ENCODE measurements around the gene MMADHC. TPM values are rescaled to one million over a fixed set of nuclear protein-coding genes. Genes with fewer than 3 reads are reported as not detected.

MMADHC gene
- total and polyA plus RNA-seq, 2 donors from 2014 or later: 77.1 to 84.8 TPM

- H3K27ac ChIP-seq (ENCODE audit: low read depth in 2 of 2, low read length in 2 of 2): no peak overlapping the region
- H3K4me1 ChIP-seq (ENCODE audit: control insufficient read depth in 2 of 3, insufficient read depth in 2 of 3, low read depth in 1 of 3, low read length in 3 of 3): no peaks in the 10 kb centered on the region
- no peak for TF ChIP-seq CTCF (IDR thresholded peaks at IDR 0.05; ENCODE audit: borderline replicate concordance, extremely low read depth, insufficient read depth)
- FAIRE-seq (no peak), DNase-seq (no peak)
- no peak overlapping the region for H3K4me3 ChIP-seq (ENCODE audit: low read length in 3 of 3)
- no peak overlapping the region for H3K9ac ChIP-seq (ENCODE audit: low read length in 3 of 3)
- intact Hi-C loops (cut with DNase I): no loop called here
- no peaks in the 10 kb centered on the region for H3K36me3 ChIP-seq (ENCODE audit: control insufficient read depth in 2 of 3, insufficient read depth in 3 of 3, low read length in 3 of 3)
- no peaks in the 10 kb centered on the region for H3K27me3 ChIP-seq (ENCODE audit: control insufficient read depth, insufficient read depth, low read length)
- no peaks in the 10 kb centered on the region for H3K9me3 ChIP-seq (ENCODE audit: control insufficient read depth in 2 of 3, insufficient read depth in 1 of 3, low read length in 3 of 3)
These were observed 41.5 kb upstream of the MMADHC start for GRCh38 chr2:149629026-149629425.

- intact Hi-C loops (cut with DNase I): no loop called here
These were observed 39.7 kb upstream of the MMADHC start for GRCh38 chr2:149627111-149627801.

DNA sequence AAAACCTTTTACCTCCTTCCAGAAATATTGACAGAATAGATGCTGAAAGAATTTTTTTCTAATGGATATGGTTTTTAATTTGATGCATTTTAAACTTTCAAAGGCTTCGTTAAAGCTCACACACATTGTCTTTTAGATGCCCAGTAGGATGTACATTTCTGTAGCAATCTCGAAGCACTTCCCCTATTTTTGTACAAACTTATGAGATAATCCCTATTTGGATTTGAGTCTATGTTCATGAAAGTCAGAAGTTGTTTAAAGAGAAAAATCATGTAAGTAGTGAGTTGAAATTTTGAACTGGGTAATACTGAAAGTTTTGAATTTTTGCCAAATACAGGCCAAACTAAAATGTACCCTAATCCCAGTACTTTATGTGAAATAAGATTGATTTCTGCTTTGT is 38.1 kb upstream of the MMADHC start:
- Histone ChIP-seq H3K27me3 (ENCODE audit: control insufficient read depth, insufficient read depth, low read length) (no peaks in the 10 kb centered on the region), H3K4me3 (ENCODE audit: low read length in 3 of 3) (no peak overlapping the region), H3K4me1 (ENCODE audit: control insufficient read depth in 2 of 3, insufficient read depth in 2 of 3, low read depth in 1 of 3, low read length in 3 of 3) (no peaks in the 10 kb centered on the region), H3K9ac (ENCODE audit: low read length in 3 of 3) (no peak overlapping the region), H3K36me3 (ENCODE audit: control insufficient read depth in 2 of 3, insufficient read depth in 3 of 3, low read length in 3 of 3) (no peaks in the 10 kb centered on the region), H3K9me3 (ENCODE audit: control insufficient read depth in 2 of 3, insufficient read depth in 1 of 3, low read length in 3 of 3) (no peaks in the 10 kb centered on the region), H3K27ac (ENCODE audit: low read depth in 2 of 2, low read length in 2 of 2) (no peak overlapping the region)
- DNase-seq (no peak), FAIRE-seq (no peak)
- intact Hi-C loops (cut with DNase I): no loop called here
- no peak for TF ChIP-seq CTCF (IDR thresholded peaks at IDR 0.05; ENCODE audit: borderline replicate concordance, extremely low read depth, insufficient read depth)

More at GRCh38 chr2:149627111-149627801, 39.7 kb upstream of the MMADHC start:
- Histone ChIP-seq H3K27ac (ENCODE audit: low read depth in 2 of 2, low read length in 2 of 2) (no peak overlapping the region), H3K27me3 (ENCODE audit: control insufficient read depth, insufficient read depth, low read length) (no peaks in the 10 kb centered on the region), H3K9ac (ENCODE audit: low read length in 3 of 3) (no peak overlapping the region), H3K9me3 (ENCODE audit: control insufficient read depth in 2 of 3, insufficient read depth in 1 of 3, low read length in 3 of 3) (no peaks in the 10 kb centered on the region), H3K4me1 (ENCODE audit: control insufficient read depth in 2 of 3, insufficient read depth in 2 of 3, low read depth in 1 of 3, low read length in 3 of 3) (no peaks in the 10 kb centered on the region), H3K4me3 (ENCODE audit: low read length in 3 of 3) (no peak overlapping the region), H3K36me3 (ENCODE audit: control insufficient read depth in 2 of 3, insufficient read depth in 3 of 3, low read length in 3 of 3) (no peaks in the 10 kb centered on the region)
- DNase-seq (no peak), FAIRE-seq (no peak)
- TF ChIP-seq CTCF (IDR thresholded peaks at IDR 0.05; ENCODE audit: borderline replicate concordance, extremely low read depth, insufficient read depth): no peak

DNA sequence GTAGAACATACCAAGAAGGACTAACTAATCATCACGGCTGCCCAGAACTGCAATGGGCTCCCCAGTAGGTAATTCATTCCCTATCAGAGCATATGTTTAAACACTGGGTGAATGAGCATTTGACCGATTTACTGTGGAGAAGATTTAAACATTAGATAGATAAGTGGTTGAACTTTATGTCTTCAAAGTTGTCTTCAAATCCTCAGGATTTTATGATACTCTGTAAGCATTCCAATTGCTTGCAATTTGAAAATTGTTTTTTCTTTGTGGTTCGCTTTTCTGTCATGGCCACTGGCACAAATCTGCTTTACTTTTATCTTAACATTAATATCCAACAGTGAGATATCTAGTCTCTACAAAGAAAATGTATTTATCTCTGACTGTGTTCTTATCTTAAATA is 37.7 kb upstream of the MMADHC start:
- Histone ChIP-seq H3K9me3 (ENCODE audit: control insufficient read depth in 2 of 3, insufficient read depth in 1 of 3, low read length in 3 of 3) (no peaks in the 10 kb centered on the region), H3K9ac (ENCODE audit: low read length in 3 of 3) (no peak overlapping the region), H3K27ac (ENCODE audit: low read depth in 2 of 2, low read length in 2 of 2) (no peak overlapping the region), H3K4me3 (ENCODE audit: low read length in 3 of 3) (no peak overlapping the region), H3K27me3 (ENCODE audit: control insufficient read depth, insufficient read depth, low read length) (no peaks in the 10 kb centered on the region), H3K4me1 (ENCODE audit: control insufficient read depth in 2 of 3, insufficient read depth in 2 of 3, low read depth in 1 of 3, low read length in 3 of 3) (no peaks in the 10 kb centered on the region), H3K36me3 (ENCODE audit: control insufficient read depth in 2 of 3, insufficient read depth in 3 of 3, low read length in 3 of 3) (no peaks in the 10 kb centered on the region)
- no peak for TF ChIP-seq CTCF (IDR thresholded peaks at IDR 0.05; ENCODE audit: borderline replicate concordance, extremely low read depth, insufficient read depth)
- FAIRE-seq (no peak), DNase-seq (no peak)
- intact Hi-C loops (cut with DNase I): no loop called here

All from kidney (tissue), 14 donors.